OCI-LY1 (cell line): ENCODE results near the gene CEP164.

Experiments
- H2AFZ ChIP-seq: fragments of 200-600 bp; sonication (generic), shearing (Covaris generic); 2 replicates; pipeline ENCODE4 v1.6.0; 2014; ENCODE audit warnings: antibody characterized with exemption, mild to moderate bottlenecking, low read length
- H3F3A ChIP-seq: fragments of 200-600 bp; sonication (generic), shearing (Covaris generic); 2 replicates; pipeline ENCODE4 v1.6.0; 2014; ENCODE audit warnings: mild to moderate bottlenecking, antibody characterized with exemption, low read length, moderate library complexity; ENCODE audit not compliant: insufficient read depth
- H3K27ac ChIP-seq: fragments of 200-600 bp; sonication (generic); 2 replicates; pipeline ENCODE4 v1.5.1; 2014; ENCODE audit warnings: low read length, mixed run types, mild to moderate bottlenecking, low read depth; ENCODE audit not compliant: poor library complexity, severe bottlenecking
- H3K27me3 ChIP-seq: fragments of 200-600 bp; sonication (generic); 2 replicates; pipeline ENCODE4 v1.6.0; 2014; ENCODE audit warnings: antibody characterized with exemption, mild to moderate bottlenecking, low read length, moderate library complexity; ENCODE audit not compliant: insufficient read depth
- H3K36me3 ChIP-seq: fragments of 200-600 bp; sonication (generic); 2 replicates; pipeline ENCODE4 v1.6.1; 2014; ENCODE audit warnings: mild to moderate bottlenecking, antibody characterized with exemption, low read length, moderate library complexity, mixed read lengths; ENCODE audit not compliant: insufficient read depth
- H3K4me1 ChIP-seq: fragments of 200-600 bp; sonication (generic); 2 replicates; pipeline ENCODE4 v1.5.1; 2014; ENCODE audit warnings: mild to moderate bottlenecking, low read length, moderate library complexity; ENCODE audit not compliant: insufficient read depth, severe bottlenecking
- H3K4me2 ChIP-seq: fragments of 200-600 bp; sonication (generic), shearing (Covaris generic); 2 replicates; pipeline ENCODE4 v1.6.1; 2014; ENCODE audit warnings: low read length
- H3K4me3 ChIP-seq: fragments of 200-600 bp; sonication (generic); 2 replicates; pipeline ENCODE4 v1.5.1; 2014; ENCODE audit warnings: low read length, low read depth, mild to moderate bottlenecking, mixed read lengths; ENCODE audit not compliant: poor library complexity, severe bottlenecking
- H3K79me2 ChIP-seq: fragments of 200-600 bp; shearing (Covaris generic); 2 replicates; pipeline ENCODE4 v1.6.1; 2016; ENCODE audit warnings: mixed run types, low read length, mixed read lengths; ENCODE audit not compliant: insufficient read depth
- H3K9ac ChIP-seq: fragments of 200-600 bp; sonication (generic), shearing (Covaris generic); 2 replicates; pipeline ENCODE4 v1.6.1; 2014; ENCODE audit warnings: mild to moderate bottlenecking, low read length, mixed read lengths
- H3K9me2 ChIP-seq: fragments of 200-600 bp; sonication (generic), shearing (Covaris generic); 2 replicates; pipeline ENCODE4 v1.6.1; 2014; ENCODE audit warnings: low read depth, mild to moderate bottlenecking, low read length, mixed read lengths
- H3K9me3 ChIP-seq: fragments of 200-600 bp; shearing (Covaris generic); 2 replicates; pipeline ENCODE4 v1.6.1; 2014; ENCODE audit warnings: low read length, mixed read lengths
- H4K20me1 ChIP-seq: fragments of 200-600 bp; sonication (generic), shearing (Covaris generic); 2 replicates; pipeline ENCODE4 v1.6.0; 2016; ENCODE audit warnings: mild to moderate bottlenecking, low read length; ENCODE audit not compliant: insufficient read depth
- CTCF ChIP-seq: fragments of 200-600 bp; sonication (generic), shearing (Covaris generic); IDR thresholded peaks from 2 replicates; pipeline ENCODE4 v1.5.1; 2017; ENCODE audit warnings: mild to moderate bottlenecking, antibody characterized with exemption, low read length, moderate library complexity, mixed read lengths
- EZH2 ChIP-seq: fragments of 200-600 bp; sonication (generic), shearing (Covaris generic); IDR thresholded peaks from 2 replicates; pipeline ENCODE4 v1.8.0; 2017; ENCODE audit warnings: borderline replicate concordance, mixed run types, mild to moderate bottlenecking, antibody characterized with exemption, low read length, moderate library complexity, mixed read lengths

The CEP164 gene

GRCh38 chr11:117305145-117305544, 22.5 kb upstream of the CEP164 start:
- H3K27ac ChIP-seq, result no peak overlapping the region
- H3K27me3 ChIP-seq, result no peaks in the 10 kb centered on the region
- H4K20me1 ChIP-seq, result no peaks in the 10 kb centered on the region
- no peak overlapping the region for H3K9ac ChIP-seq
- no peaks in the 10 kb centered on the region for H3K79me2 ChIP-seq
- H2AFZ ChIP-seq, result no peak overlapping the region
- TF ChIP-seq CTCF (no peak), EZH2 (no peak)
- H3K9me3 ChIP-seq, result no peaks in the 10 kb centered on the region
- H3K9me2 ChIP-seq, result no peaks in the 10 kb centered on the region
- no peak overlapping the region for H3K4me3 ChIP-seq
- no peaks in the 10 kb centered on the region for H3K4me1 ChIP-seq
- H3K36me3 ChIP-seq, result no peaks in the 10 kb centered on the region
- no peak overlapping the region for H3K4me2 ChIP-seq
- no peaks in the 10 kb centered on the region for H3F3A ChIP-seq

- H3K79me2 ChIP-seq, result no peaks in the 10 kb centered on the region
- no peaks in the 10 kb centered on the region for H3K9me2 ChIP-seq
- H3K36me3 ChIP-seq, result no peaks in the 10 kb centered on the region
- no peaks in the 10 kb centered on the region for H3F3A ChIP-seq
- H4K20me1 ChIP-seq, result no peaks in the 10 kb centered on the region
- no peak overlapping the region for H2AFZ ChIP-seq
- no peak overlapping the region for H3K9ac ChIP-seq
- no peak for TF ChIP-seq CTCF
- TF ChIP-seq EZH2, result no peak
- no peak overlapping the region for H3K4me2 ChIP-seq
- H3K4me3 ChIP-seq, result no peak overlapping the region
- no peaks in the 10 kb centered on the region for H3K4me1 ChIP-seq
- no peak overlapping the region for H3K27ac ChIP-seq
- H3K9me3 ChIP-seq, result no peaks in the 10 kb centered on the region
- H3K27me3 ChIP-seq, result no peaks in the 10 kb centered on the region
These were observed 18.3 kb upstream of the CEP164 start for GRCh38 chr11:117309310-117309709.

GRCh38 chr11:117313091-117313490, 14.6 kb upstream of the CEP164 start:
- Histone ChIP-seq H4K20me1 (no peaks in the 10 kb centered on the region), H3K9ac (no peak overlapping the region), H3K4me1 (no peaks in the 10 kb centered on the region), H3F3A (no peaks in the 10 kb centered on the region), H3K4me3 (no peak overlapping the region), H3K27ac (no peak overlapping the region), H3K4me2 (no peak overlapping the region), H3K9me2 (no peaks in the 10 kb centered on the region), H2AFZ (no peak overlapping the region), H3K27me3 (no peaks in the 10 kb centered on the region), H3K36me3 (no peaks in the 10 kb centered on the region), H3K79me2 (no peaks in the 10 kb centered on the region), H3K9me3 (no peaks in the 10 kb centered on the region)
- no peak for TF ChIP-seq CTCF
- no peak for TF ChIP-seq EZH2
